MCF 10A (cell line): ENCODE results near the gene NUP214. TPM values are rescaled to one million over a fixed set of nuclear protein-coding genes. Genes with fewer than 3 reads are reported as not detected.
"Not testable (repeated sequence)": the region's sequence is repeated elsewhere in the genome, so short reads cannot be mapped to it uniquely, and the experiment has no call there.

Experiments used
- BruUV-seq: library from RNA; stranded (reverse); fragments of 400-500 nt; replicated peaks from 2 replicates; lab custom pipeline; 2021; lab: Mats Ljungman, UMichigan
- CTCF ChIA-PET: fragments of 300-600 bp; sonication (Branson Sonifier 250); formaldehyde crosslinking; extraction: SDS; loops from one replicate; lab custom pipeline; 2021; ENCODE audit warnings: antibody characterized with exemption, inconsistent platforms; lab: Yijun Ruan, JAX
- POLR2A ChIA-PET: fragments of 300-600, 350-650 bp; sonication (Branson Sonifier 250); formaldehyde crosslinking; extraction: SDS; loops from one replicate; lab custom pipeline; 2020; ENCODE audit warnings: antibody characterized with exemption, inconsistent platforms; lab: Yijun Ruan, JAX
- DNase-seq: peaks from one replicate; pipeline ENCODE4 v3.0.0-alpha.2; 2018; ENCODE audit not compliant: unreplicated experiment
- H3K27ac Mint-ChIP-seq: one replicate; pipeline ENCODE4 v1.8.0; 2022; ENCODE audit warnings: mild to moderate bottlenecking, low read depth, mixed read lengths; ENCODE audit not compliant: unreplicated experiment
- H3K27me3 Mint-ChIP-seq: one replicate; pipeline ENCODE4 v1.8.0; 2022; ENCODE audit warnings: mixed read lengths; ENCODE audit not compliant: insufficient read depth, unreplicated experiment
- H3K36me3 Mint-ChIP-seq: one replicate; pipeline ENCODE4 v1.8.0; 2022; ENCODE audit warnings: mild to moderate bottlenecking, moderate library complexity, mixed read lengths; ENCODE audit not compliant: insufficient read depth, unreplicated experiment
- H3K4me1 Mint-ChIP-seq: one replicate; pipeline ENCODE4 v1.8.0; 2022; ENCODE audit warnings: mixed read lengths; ENCODE audit not compliant: insufficient read depth, unreplicated experiment
- H3K4me3 Mint-ChIP-seq: one replicate; pipeline ENCODE4 v1.8.0; 2022; ENCODE audit warnings: mild to moderate bottlenecking, moderate library complexity, mixed read lengths; ENCODE audit not compliant: unreplicated experiment
- H3K9me3 Mint-ChIP-seq: one replicate; pipeline ENCODE4 v1.8.0; 2022; ENCODE audit warnings: mixed read lengths; ENCODE audit not compliant: unreplicated experiment
- intact Hi-C: fragments of 100-400 bp; cut with micrococcal nuclease; formaldehyde crosslinking; loops from 2 replicates; pipeline ENCODE4 v1.14.1; 2022
- total RNA-seq: library from RNA; stranded (reverse); gene quantifications from 2 replicates; pipeline ENCODE4 v1.2.3, GENCODE V29; 2022
- TF ChIP-seq, protein P1 (sequence below): fragments of 200-600 bp; IDR thresholded peaks from one replicate; pipeline ENCODE4 v1.8.0; 2022; ENCODE audit warnings: antibody characterized with exemption, mild to moderate bottlenecking; ENCODE audit not compliant: unreplicated experiment

NUP214 gene
- total RNA-seq, 1 experiment from 2014 or later: 41.8 TPM

- H3K9me3 Mint-ChIP-seq: no peaks in the 10 kb centered on the region
- TF ChIP-seq, protein P1, sequence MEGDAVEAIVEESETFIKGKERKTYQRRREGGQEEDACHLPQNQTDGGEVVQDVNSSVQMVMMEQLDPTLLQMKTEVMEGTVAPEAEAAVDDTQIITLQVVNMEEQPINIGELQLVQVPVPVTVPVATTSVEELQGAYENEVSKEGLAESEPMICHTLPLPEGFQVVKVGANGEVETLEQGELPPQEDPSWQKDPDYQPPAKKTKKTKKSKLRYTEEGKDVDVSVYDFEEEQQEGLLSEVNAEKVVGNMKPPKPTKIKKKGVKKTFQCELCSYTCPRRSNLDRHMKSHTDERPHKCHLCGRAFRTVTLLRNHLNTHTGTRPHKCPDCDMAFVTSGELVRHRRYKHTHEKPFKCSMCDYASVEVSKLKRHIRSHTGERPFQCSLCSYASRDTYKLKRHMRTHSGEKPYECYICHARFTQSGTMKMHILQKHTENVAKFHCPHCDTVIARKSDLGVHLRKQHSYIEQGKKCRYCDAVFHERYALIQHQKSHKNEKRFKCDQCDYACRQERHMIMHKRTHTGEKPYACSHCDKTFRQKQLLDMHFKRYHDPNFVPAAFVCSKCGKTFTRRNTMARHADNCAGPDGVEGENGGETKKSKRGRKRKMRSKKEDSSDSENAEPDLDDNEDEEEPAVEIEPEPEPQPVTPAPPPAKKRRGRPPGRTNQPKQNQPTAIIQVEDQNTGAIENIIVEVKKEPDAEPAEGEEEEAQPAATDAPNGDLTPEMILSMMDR: no peak
Observed at GRCh38 chr9:131149688-131150053, 24.3 kb downstream of the NUP214 start.

GRCh38 chr9:131153595-131153994 is 28.2 kb downstream of the NUP214 start:
- Mint-ChIP-seq H3K4me3 (no peak overlapping the region), H3K4me1 (no peaks in the 10 kb centered on the region), H3K27me3 (no peaks in the 10 kb centered on the region), H3K27ac (no peak overlapping the region), H3K9me3 (no peaks in the 10 kb centered on the region), H3K36me3 (peaks cover 87% of the 10 kb centered on the region)
- no peak for DNase-seq
- intact Hi-C loops: no loop called here
- ChIA-PET POLR2A (interaction anchor here (0.7 kb wide), 1 partner anchor 1127 kb away, joined by 3 read pairs; no protein-coding TSS in a partner anchor), CTCF (interaction anchor here (0.6 kb wide), 1 partner anchor 41 kb away, joined by 4 read pairs; no protein-coding TSS in a partner anchor)
- TF ChIP-seq, protein P1: no peak
- BruUV-seq: no TSS peak

More at GRCh38 chr9:131149688-131150053, 24.3 kb downstream of the NUP214 start:
- Mint-ChIP-seq H3K4me1 (no peaks in the 10 kb centered on the region), H3K27me3 (no peaks in the 10 kb centered on the region), H3K4me3 (no peak overlapping the region), H3K27ac (no peak overlapping the region), H3K36me3 (peaks cover 97% of the 10 kb centered on the region)
- POLR2A ChIA-PET: no interaction called here
- intact Hi-C loops: no loop called here
- no peak for DNase-seq
- no TSS peak for BruUV-seq
- CTCF ChIA-PET: interaction anchor here (0.6 kb wide), 1 partner anchor 252 kb away, joined by 3 read pairs; no protein-coding TSS in a partner anchor

DNA sequence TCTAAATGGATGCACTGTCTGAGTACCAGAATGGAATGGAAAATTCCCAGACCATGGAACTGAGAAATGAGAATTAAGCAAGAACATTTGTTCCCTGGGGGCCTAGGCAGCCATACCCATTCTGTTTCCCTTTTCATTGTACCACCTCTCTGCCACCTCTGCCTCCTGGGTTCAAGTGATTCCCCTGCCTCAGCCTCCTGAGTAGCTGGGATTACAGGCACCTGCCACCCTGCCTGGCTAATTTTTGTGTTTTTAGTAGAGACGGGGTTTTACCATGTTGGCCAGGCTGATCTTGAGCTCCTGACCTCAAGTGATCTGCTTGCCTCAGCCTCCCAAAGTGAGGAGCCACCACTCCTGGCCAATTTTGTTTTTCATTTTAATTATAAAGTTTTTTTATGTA is 33.3 kb downstream of the NUP214 start:
- H3K4me1 Mint-ChIP-seq, intact Hi-C loops, BruUV-seq, H3K27ac Mint-ChIP-seq, DNase-seq, H3K4me3 Mint-ChIP-seq, H3K27me3 Mint-ChIP-seq, CTCF ChIA-PET, H3K9me3 Mint-ChIP-seq: not testable (repeated sequence)
- H3K36me3 Mint-ChIP-seq: peaks cover 86% of the 10 kb centered on the region
- POLR2A ChIA-PET: interaction anchor here (0.8 kb wide), 1 partner anchor 10 kb away, joined by 3 read pairs; no protein-coding TSS in a partner anchor

DNA sequence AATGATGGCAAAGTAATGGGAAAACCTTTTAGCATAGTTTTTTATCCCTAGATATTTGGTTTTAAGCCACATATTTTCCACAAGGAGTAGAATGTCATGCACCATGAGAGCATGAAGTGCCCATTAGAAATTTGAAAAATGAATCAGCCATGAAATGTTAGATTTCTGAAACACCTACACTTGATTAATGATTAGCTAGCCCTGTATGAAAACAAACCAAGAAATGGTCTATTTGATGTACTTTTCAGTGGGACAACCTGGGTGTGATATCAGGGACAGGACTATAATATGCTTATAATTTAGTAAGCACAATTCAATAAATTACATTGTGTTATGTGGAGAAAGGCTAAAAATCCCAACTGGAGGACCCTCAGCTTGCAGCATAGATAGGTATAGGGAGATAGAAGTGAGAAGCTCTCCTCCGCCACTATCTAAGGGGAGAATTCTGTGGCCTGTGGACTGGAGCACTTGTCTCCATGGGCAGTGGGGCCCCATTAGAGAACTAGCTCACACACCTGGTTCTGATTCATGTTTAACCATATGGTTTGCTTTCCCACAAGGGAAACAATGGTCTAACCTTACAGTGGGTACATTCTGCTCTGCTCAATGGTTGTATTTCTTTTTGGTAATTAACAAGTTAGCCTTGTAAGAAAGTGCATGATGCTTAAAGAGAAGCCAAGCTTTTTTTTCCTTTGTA is 35.2 kb downstream of the NUP214 start:
- no TSS peak for BruUV-seq
- ChIA-PET POLR2A (interaction anchor here (1.2 kb wide), 1 partner anchor 35 kb away, joined by 5 read pairs; the partner anchor contains the start of gene NUP214), CTCF (interaction anchor here (1.2 kb wide), 1 partner anchor 190 kb away, joined by 3 read pairs; no protein-coding TSS in a partner anchor)
- Mint-ChIP-seq H3K27ac (no peak overlapping the region), H3K9me3 (no peaks in the 10 kb centered on the region), H3K36me3 (peaks cover 88% of the 10 kb centered on the region), H3K4me3 (no peak overlapping the region), H3K4me1 (no peaks in the 10 kb centered on the region), H3K27me3 (no peaks in the 10 kb centered on the region)
- TF ChIP-seq, protein P1: no peak
- intact Hi-C loops: no loop called here
- DNase-seq: no peak
